Measurements from ENCODE around the gene BLOC1S4.
"Not testable (repeated sequence)": the region's sequence is repeated elsewhere in the genome, so short reads cannot be mapped to it uniquely, and the experiment has no call there.

BLOC1S4 gene

DNA sequence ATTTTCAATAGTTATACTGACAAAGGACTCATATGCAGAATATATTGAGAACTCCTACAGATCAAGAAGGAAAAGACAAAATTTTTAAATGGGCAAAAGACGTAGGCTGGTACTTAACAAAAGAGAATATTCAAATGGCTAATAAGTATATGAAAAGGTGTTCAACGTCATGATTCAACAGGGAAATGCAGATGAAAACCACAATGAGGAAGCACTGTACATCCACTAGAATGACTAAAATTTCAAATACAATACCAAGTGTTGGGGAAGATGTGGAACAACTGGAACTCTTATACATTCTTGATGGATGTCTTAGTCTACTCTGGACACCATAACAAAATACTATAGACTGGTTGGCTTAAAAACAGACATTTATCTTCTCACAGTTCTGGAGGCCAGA lies 5.0 kb upstream of the BLOC1S4 start:
- no peak overlapping the region for H3K27ac ChIP-seq
- DNase-seq (ENCODE audit: low read depth, low spot score) = no peak

DNA sequence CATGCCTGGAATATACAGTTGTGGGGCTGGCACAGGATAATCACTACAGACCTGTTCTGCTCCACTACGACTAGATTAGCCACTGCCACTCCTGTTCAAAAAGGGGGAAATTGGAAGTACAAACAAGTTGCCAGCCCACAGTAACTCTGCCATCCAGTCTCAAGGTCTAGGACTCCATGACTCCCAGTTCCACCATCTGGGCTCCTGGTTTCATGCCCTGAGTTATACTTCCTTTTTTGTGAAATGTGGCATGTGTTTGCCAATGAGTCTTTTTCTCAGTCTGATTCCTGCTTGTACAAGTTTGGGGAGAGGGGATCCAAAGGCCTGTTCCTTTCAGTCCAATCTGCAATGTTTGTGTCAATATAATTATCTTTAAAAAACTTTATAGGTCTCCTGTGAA lies 1.0 kb upstream of the BLOC1S4 start:
- no peak overlapping the region for H3K27ac ChIP-seq
- no peak for DNase-seq (ENCODE audit: low read depth, low spot score)

DNA sequence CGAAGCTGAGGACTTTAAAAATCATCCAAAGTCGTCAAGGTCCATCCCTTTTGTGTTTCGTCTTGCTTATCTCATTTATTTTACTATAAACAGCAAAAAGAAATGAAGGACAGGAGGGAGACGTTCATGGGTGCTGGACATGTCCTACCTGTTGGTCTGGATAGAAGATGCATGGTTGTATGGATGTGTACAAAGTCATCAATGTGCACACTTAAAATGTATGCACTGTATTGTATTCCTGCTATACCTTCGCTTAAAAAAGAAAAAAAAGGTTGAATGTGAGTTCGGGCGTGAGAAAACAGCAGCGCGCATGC lies 313 bp upstream of the BLOC1S4 start:
- no peak for DNase-seq (ENCODE audit: low read depth, low spot score)
- H3K27ac ChIP-seq = peak overlapping the region; percentile 74

DNA sequence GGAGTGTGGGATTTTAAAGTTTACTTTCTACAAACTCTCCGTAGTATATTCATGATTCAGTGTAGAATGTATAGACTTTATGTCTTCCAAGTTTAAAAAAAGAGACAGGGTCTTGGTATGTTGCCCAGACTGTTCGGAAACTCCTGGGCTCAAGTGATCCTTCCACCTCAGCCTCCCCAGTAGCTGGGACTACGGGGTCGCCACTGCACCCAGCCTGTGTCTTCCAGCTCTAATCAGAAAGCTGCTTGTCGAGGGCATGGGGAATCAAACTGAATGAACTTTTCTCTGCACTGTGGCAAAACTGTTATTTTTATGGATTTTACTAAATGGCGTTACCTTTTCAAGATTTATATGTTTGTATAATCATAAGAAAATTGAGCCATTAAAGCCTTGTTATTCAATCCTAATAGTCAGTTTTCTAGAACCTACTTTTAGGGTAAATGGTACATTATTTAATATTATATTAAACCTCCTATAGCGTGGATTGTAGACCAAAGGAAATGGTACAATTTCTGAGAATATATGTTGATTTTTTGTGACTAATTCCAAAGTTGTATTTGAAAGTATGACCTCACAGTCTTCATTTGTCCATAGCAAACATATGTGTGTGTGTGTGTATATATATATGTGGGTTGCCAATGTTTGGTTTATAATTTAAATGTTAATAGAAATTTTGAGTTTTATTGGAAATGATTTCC lies 1.1 kb downstream of the BLOC1S4 start:
- no peak for DNase-seq (ENCODE audit: low read depth, low spot score)
- peak overlapping the region; percentile 74 for H3K27ac ChIP-seq

DNA sequence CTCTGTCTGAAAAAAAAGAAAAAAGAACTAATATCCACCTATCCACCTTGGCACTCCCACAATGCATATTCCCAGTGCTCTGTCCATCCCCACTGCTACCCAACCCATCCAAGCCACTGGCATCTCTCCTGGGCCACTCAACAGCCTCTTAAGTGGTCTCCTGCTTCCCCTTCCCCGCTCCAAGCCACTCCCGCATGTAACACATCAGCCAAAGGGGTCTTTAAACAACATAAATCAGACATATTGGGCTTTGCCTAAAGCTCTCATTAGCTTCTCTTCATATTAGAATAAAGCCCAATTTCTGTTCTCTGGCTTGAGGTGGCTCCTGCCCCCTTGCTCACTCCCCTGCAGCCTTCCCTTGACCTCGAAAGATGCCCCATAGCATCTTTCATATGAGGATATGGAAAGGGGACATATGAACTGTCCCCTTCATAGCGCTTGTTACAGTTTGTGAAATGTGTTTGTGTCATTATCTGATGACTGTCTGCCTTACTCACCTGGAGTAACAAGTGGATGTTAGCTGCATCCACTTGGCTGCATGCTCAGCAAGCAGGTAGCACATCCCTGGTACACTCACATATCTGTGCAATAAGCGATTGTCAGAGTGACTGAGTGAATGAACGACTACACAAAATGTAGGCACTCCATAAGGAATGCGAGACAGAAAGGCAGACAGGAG lies 3.1 kb downstream of the BLOC1S4 start:
- no peak for DNase-seq (ENCODE audit: low read depth, low spot score)
- H3K27ac ChIP-seq = no peak overlapping the region

DNA sequence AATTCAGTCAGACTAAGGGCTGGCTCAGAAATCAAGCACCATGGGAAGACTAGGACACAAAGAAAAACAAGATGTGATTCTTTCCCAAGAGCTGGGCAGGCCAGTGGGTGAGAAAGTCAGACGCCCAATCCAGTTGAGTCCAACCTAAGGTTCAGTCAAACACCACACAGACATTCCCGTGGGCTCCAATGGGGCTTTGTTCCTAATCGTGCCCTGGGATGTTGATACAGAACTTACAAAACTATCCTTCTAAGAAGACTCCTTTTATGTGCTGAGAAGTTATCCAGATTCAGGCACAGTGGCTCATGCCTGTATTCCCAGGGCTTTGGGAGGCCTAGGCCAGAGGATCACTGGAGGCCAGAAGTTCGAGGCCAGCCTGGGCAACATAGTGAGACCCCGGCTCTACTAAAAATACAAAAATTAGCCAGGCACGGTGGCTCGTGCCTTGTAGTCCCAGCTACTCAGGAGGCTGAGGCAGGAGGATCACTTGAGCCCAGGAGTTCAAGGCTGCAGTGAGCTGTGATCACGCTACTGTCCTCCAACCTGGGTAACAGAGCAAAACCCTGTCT lies 3.7 kb downstream of the BLOC1S4 start:
- H3K27ac ChIP-seq = no peak overlapping the region
- DNase-seq (ENCODE audit: low read depth, low spot score) = no peak

DNA sequence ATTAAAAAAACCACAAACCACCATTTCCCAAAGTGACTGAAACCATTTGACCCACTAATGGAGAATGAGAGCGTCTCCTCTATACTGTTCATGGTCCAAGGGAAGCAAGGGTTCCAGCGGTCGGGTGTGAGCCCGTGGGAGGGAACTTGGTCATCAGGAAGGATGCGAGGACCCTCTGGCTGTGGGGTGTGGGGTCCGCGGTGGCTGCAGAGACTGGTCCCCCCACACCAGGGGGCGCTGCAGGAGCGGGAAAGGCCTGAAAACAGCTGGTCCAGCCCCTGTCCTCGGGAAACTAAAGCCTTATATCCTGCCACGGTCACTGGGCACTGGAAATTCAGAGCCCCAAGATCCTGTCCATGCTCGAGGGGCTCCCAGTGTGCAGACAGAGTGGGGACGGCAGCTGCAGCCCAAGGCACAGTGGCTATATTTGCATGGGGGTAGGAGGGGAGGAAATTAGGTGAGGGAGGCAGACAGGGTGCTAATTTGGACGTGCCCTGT lies 4.3 kb downstream of the BLOC1S4 start:
- H3K27ac ChIP-seq = no peak overlapping the region
- DNase-seq (ENCODE audit: low read depth, low spot score) = no peak

DNA sequence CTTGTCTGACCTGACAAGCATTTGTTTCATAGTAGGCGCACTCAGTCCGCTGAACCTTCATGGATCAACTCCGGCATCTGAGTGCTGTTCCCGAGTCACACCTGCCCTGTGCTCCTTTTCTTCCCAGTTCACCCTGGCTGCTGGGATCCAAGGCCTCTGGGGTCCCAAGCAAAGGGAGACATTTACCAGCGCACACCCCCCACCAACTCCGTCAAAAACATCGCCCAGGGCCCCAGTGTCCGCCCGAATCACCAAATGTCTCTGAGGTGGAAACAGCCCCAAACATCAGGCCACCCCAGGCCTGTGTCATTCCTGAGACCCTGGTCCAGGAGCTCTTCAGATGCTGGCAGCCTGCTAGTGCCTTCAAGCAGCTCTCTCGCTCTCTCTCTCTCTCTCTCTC lies 5.1 kb downstream of the BLOC1S4 start:
- H3K27ac ChIP-seq = no peak overlapping the region
- DNase-seq (ENCODE audit: low read depth, low spot score) = no peak

DNA sequence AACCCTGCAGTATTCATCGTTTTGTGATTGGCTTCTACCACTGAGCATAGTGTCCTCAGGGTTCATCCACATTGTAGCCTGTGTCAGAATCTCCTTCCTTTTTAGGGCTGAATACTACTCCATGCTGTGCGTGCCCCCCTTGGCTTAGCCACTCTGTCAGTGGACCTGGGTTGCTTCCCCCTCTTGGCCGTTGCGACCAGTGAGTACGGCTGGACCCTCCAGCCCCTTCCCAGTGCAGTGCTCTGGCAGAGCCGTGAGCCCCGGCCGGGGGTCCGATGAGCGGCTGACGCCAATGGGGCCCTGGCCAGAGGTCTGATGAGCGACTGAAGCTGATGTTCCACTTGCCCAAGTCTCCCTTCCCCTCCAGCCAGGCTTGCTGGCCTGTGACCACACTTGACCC lies 6.9 kb downstream of the BLOC1S4 start:
- DNase-seq (ENCODE audit: low read depth, low spot score) = no peak
- H3K27ac ChIP-seq = no peak overlapping the region

DNA sequence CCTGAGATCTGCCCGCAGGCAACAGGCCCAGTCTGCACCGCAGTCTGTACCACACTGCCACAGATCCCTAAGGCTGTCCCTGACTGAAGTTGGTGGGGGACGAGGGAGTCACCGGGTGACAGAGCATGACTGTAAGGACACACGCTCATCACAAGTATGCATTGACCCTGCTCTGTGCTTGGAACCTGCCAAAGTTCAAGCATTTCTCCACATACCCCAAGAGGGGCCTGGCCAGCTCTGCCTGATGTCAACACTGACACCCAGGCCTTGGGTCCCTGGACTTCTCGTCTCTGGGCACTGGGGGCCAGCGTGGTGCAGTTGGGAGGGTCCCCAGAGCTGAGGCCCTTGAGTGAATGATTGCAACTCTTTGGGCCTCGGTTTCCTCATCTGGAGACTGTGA lies 7.9 kb downstream of the BLOC1S4 start:
- H3K27ac ChIP-seq = no peak overlapping the region
- DNase-seq (ENCODE audit: low read depth, low spot score) = no peak

DNA sequence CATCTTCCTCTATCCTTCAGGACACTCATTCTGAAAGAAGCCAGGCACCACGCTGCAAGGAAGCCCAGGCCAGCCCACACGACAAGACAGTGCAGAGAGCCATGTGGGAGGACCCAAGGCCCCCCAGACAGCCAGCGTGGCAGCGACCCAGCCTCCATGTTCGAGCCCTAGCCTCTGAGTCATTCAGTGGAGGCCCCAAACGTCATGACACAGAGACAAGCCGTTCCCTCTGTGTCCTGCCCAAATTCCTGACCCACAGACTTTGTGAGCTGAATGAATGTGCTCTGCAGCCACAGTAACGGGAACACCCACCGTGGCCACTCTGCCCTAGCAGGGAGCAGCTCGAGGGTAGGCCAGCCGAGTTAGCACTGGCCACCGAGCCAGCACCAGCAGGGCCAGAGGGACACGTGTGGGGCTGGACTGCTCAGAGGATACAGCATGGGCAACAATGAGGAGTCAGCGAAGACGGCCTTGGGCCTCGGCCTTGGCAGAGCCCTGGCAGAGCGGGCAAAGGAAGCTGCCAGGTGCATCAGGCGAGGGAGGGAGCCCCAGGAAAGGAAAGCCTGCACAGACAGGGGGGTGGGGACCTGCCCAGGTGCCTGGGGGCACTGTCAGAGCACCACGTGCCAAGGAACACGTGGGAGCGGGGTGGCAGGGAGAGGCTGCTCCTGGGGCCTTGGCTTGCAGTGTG lies 8.6 kb downstream of the BLOC1S4 start:
- H3K27ac ChIP-seq = no peak overlapping the region
- no peak for DNase-seq (ENCODE audit: low read depth, low spot score)

DNA sequence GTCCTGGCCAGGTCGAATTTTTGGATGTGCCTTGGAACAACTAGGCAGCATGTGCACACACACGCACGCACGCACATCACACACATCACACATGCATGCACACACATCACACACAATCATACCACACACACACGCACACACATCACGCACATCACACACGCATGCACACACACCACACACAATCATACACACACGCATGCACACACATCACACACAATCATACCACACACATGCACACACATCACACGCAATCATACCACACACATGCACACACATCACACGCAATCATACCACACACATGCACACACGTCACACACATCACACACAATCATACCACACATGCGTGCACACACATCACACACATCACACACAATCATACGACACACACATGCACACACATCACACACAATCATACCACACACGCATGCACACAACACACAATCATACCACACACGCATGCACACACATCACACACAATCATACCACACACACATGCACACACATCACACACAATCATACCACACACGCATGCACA lies 9.5 kb downstream of the BLOC1S4 start:
- H3K27ac ChIP-seq; DNase-seq (ENCODE audit: low read depth, low spot score): not testable (repeated sequence)

DNA sequence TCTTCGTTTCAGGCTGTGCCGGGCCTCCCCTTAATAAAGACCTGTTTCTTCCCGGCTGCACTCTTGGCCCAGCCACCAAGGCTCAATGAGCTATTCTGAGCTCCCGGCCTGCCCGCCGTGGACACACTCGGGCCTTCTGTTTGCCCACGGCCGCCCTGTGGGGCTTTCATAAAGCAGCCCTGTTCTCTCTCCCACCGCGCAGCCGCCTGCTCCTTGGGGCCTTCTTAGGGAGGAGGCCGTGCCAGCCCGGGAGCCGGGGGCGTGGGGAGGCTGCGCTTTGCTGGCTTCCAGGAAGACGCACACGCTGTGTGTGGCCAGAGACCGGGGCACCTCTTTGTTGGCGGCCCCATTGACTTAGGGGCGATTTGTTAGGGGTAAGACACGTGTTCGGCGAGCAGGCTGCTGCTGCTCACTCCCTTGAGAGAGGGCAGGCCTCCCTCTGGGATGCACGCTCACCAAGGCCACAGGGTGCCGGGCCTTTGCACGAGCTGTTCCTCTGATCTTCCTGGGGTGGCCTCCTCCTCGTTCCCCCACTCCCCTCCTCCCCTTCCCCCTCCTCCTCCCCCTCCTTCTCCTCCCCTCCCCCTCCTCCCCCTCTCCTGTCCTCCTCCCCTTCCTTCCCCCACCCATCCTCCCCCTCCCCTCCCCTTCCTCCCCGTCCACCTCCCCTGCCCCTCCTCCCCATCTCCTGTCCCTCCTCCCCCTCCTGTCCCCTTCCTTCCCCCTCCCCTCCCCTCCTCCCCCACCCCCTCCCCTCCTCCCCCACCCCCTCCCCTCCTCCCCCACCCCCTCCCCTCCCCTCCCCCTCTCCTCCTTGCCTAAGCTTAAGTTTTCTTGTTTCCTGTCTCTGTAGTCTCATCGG lies 11.3 kb downstream of the BLOC1S4 start:
- no peak for DNase-seq (ENCODE audit: low read depth, low spot score)

DNA sequence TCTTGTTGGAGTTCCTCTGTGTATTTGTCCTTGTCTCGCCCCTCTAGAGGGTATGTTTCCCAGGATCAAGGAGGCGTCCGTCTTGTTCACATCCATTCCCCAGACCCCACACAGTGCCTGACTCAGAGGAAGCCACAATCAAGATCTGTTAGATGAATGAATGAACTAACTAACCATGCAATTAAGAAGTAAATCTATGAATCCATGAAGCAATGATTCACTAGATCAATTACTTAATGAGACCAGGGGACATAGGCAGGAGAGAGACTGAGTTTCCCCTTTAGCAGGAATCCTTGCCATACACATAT lies 11.9 kb downstream of the BLOC1S4 start:
- DNase-seq (ENCODE audit: low read depth, low spot score) = no peak

More for the DNA sequence above, 11.3 kb downstream of the BLOC1S4 start:
- no peak overlapping the region for H3K27ac ChIP-seq

DNA sequence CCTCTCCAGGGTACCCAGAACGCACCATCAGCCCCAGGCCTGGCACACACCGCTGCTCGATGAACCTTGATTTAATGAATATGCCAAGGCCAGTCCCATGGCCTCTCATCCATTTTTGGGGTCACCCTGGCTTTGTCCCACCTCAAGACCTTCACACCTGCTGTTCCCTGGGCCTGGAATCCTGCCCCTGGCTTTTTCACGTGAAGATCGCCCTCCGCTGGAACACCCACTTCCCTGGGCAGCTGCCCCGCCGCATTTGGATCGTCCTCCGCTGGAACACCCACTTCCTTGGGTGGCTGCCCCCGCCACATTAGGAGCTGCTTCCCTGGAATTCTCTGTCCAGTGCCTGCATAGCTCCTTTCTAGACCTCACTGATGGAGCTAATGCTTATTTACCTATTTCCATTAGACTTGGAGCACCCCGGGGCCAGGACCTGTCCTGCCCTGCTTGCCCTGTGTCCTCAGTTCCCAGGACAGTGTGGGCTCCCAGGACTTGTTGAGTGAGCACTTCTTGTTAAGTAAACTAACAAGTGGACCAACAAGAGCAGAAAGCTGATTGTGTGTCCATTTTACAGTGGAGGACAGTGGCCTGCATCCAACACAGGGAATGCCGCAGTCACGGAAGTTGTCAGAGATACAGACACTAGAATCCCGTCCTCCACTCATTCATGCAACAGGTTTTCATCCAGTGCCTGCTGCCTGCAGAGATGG lies 12.5 kb downstream of the BLOC1S4 start:
- H3K27ac ChIP-seq = no peak overlapping the region
- no peak for DNase-seq (ENCODE audit: low read depth, low spot score)

More for the DNA sequence above, 11.9 kb downstream of the BLOC1S4 start:
- no peak overlapping the region for H3K27ac ChIP-seq

DNA sequence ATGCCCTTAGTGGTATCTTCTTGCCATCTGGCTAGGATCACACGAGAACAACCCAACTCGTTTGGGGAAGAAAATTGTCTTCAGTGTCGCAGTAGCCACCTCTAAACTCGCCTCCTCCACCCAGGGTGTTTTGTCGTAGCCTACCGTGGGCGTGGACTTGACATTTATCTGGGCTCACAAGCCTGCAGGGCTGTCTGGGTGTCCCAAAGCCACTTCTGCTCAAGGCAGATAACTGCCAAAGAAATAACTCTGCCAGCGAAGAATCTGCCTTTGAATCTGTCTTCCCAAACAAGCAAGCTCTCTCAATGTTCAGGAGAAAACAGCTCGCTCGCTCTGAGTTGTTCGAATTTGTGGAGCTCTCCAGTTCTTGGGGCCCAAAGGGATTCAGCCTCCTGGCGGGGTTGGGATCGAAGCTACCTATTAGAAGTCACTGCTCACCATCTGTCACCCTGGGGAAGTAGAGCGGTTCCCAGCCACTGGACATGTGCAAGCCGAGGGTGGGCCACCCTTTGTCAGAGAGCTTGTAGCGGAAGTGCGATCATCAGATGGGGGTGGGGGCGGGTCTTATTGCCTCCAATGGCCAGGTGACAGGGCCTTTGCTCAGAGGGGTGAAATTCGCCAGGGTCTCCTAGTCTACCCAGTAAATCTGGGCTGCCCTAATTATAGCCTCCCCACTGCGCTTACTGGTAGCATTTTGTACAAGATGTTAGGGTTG lies 14.8 kb downstream of the BLOC1S4 start:
- no peak overlapping the region for H3K27ac ChIP-seq

DNA sequence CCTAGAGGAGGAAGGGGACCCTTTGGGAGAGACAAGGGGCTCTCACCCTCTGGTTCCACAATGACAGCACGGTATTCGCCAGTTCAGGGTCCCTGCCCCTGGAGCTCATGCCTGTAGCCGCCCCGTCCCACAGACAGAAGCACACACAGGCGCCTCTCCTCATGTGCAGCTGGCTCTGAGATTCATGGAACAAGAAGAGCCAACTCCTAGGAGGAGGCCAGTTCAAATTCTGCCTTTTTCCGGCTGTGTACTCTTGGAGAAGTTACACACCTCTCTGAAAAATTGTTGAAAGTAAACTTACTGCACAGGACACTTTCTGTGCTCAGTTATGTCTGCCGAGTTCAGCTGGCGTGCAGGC lies 15.3 kb downstream of the BLOC1S4 start:
- DNase-seq (ENCODE audit: low read depth, low spot score) = no peak
- H3K27ac ChIP-seq = no peak overlapping the region

More for the DNA sequence above, 14.8 kb downstream of the BLOC1S4 start:
- DNase-seq (ENCODE audit: low read depth, low spot score) = no peak

DNA sequence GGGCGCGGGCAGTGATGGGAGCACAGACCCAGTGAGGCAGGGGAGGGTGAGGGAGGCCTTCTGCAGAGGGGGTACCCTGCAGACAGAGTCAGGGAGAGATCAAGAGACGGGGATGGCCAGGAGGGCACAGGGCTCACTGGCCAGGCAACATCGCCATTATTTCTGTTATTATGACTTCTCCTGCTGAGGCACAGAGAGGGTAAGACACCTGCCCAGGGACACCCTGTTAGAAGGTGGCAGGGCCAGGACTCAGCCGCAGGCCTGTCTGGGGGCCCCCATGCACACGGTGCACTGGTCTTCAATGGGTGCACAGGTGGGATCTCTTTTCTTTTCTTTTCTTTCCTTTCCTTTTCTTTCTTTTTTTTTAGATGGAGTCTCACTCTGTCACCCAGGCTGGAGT lies 15.8 kb downstream of the BLOC1S4 start:
- DNase-seq (ENCODE audit: low read depth, low spot score) = no peak
- no peak overlapping the region for H3K27ac ChIP-seq
